Liver (tissue), 9 donors: ENCODE results near the gene MYL1. TPM values are rescaled to one million over a fixed set of nuclear protein-coding genes. Genes with fewer than 3 reads are reported as not detected.

Source experiments
- DNase-seq: peaks from one replicate; pipeline ENCODE4 v3.0.0-alpha.2; 2017; ENCODE audit warnings: low spot score
- H3K27ac ChIP-seq, 2 donors: one replicate each; pipeline ENCODE4 v1.7.0; 2013; ENCODE audit warnings: inconsistent platforms in 2 of 2, low read length in 2 of 2, control low read depth in 1 of 2, low read depth in 1 of 2, mild to moderate bottlenecking in 1 of 2
- H3K27me3 ChIP-seq, 4 donors: one replicate each; pipeline versions ENCODE4 v1.6.1 to v1.7.0; 2013; ENCODE audit warnings: low read length in 3 of 4, inconsistent platforms in 1 of 4, mild to moderate bottlenecking in 1 of 4, moderate library complexity in 1 of 4; ENCODE audit not compliant: control insufficient read depth in 4 of 4, insufficient read depth in 4 of 4
- H3K36me3 ChIP-seq, 4 donors: one replicate each; pipeline versions ENCODE4 v1.6.1 to v1.7.0; 2013; ENCODE audit warnings: low read length in 3 of 4, mild to moderate bottlenecking in 3 of 4, low read depth in 1 of 4, moderate library complexity in 1 of 4; ENCODE audit not compliant: control insufficient read depth in 4 of 4, insufficient read depth in 3 of 4
- H3K4me1 ChIP-seq, 4 donors: one replicate each; pipeline versions ENCODE4 v1.6.1 to v1.7.0; 2013; ENCODE audit warnings: low read length in 3 of 4, mild to moderate bottlenecking in 3 of 4, moderate library complexity in 1 of 4; ENCODE audit not compliant: control insufficient read depth in 4 of 4, insufficient read depth in 4 of 4
- H3K4me3 ChIP-seq, 3 donors: one replicate each; pipeline versions ENCODE4 v1.6.1 to v1.7.0; 2013; ENCODE audit warnings: low read length in 3 of 3, control low read depth in 1 of 3, low read depth in 1 of 3, mild to moderate bottlenecking in 1 of 3
- H3K9ac ChIP-seq, 2 donors: one replicate each; pipeline ENCODE4 v1.7.0; 2013; ENCODE audit warnings: low read length in 2 of 2, mild to moderate bottlenecking in 2 of 2, moderate library complexity in 2 of 2, control low read depth in 1 of 2, low read depth in 1 of 2
- H3K9me3 ChIP-seq, 4 donors: one replicate each; pipeline versions ENCODE4 v1.6.1 to v1.7.0; 2013; ENCODE audit warnings: low read length in 3 of 4; ENCODE audit not compliant: control insufficient read depth in 4 of 4
- ATF3 ChIP-seq: IDR thresholded peaks from 2 replicates; pipeline ENCODE4 v1.6.1; 2016; ENCODE audit warnings: antibody characterized with exemption
- EGR1 ChIP-seq, 2 donors: IDR thresholded peaks; 2 replicates each; pipeline ENCODE4 v1.6.1; 2016 to 2018; ENCODE audit warnings: antibody characterized with exemption in 2 of 2, low read depth in 2 of 2
- FOXA1 ChIP-seq: IDR thresholded peaks from 2 replicates; pipeline ENCODE4 v1.6.1; 2016; ENCODE audit warnings: antibody characterized with exemption
- FOXA2 ChIP-seq: IDR thresholded peaks from 2 replicates; pipeline ENCODE4 v1.6.1; 2016; ENCODE audit warnings: antibody characterized with exemption
- JUND ChIP-seq, 2 donors: IDR thresholded peaks; 2 replicates each; pipeline ENCODE4 v1.6.1; 2016; ENCODE audit warnings: antibody characterized with exemption in 2 of 2
- RAD21 ChIP-seq, 2 donors: IDR thresholded peaks; 2 replicates each; pipeline ENCODE4 v1.6.1; 2016; ENCODE audit warnings: antibody characterized with exemption in 2 of 2, mild to moderate bottlenecking in 2 of 2
- REST ChIP-seq: IDR thresholded peaks from 2 replicates; pipeline ENCODE4 v1.6.1; 2016; ENCODE audit warnings: antibody characterized with exemption, mild to moderate bottlenecking
- RXRA ChIP-seq, 2 donors: IDR thresholded peaks; 2 replicates each; pipeline ENCODE4 v1.6.1; 2017 to 2018; ENCODE audit warnings: antibody characterized with exemption in 2 of 2, mild to moderate bottlenecking in 1 of 2
- SP1 ChIP-seq: IDR thresholded peaks from 2 replicates; pipeline ENCODE4 v1.6.1; 2018; ENCODE audit warnings: antibody characterized with exemption, mild to moderate bottlenecking
- TAF1 ChIP-seq: conservative IDR thresholded peaks from 2 replicates; pipeline ENCODE4 v1.6.1; 2016; ENCODE audit warnings: antibody characterized with exemption, mild to moderate bottlenecking
- ZBTB33 ChIP-seq: IDR thresholded peaks from 2 replicates; pipeline ENCODE4 v1.6.1; 2016; ENCODE audit warnings: antibody characterized with exemption
- WGBS: extraction: QIAGEN DNeasy Blood & Tissue Kit; methylation state at CpG from one replicate; pipeline ENCODE4 v1.1.7; 2013; 5-methylcytosine and 5-hydroxymethylcytosine counted together
- polyA plus RNA-seq, 2 donors: library from polyadenylated mRNA; stranded (reverse) in 1 of 2; unstranded in 1 of 2; fragments of 200-250 nt in 1 of 2; fragments of >200 nt in 1 of 2; fragmentation: Nextera tagmentation in 1 of 2; extraction: Ambion mirVana in 1 of 2; gene quantifications; one replicate each; pipeline versions ENCODE4 v1.2.1 to v1.2.3, GENCODE V29; 2013 to 2015
- total RNA-seq, 2 donors: library from RNA; depleted of rRNA; stranded (reverse); fragments of >200 nt; gene quantifications; one replicate each; pipeline ENCODE4 v1.2.3, GENCODE V29; 2014
- TF ChIP-seq, protein P1 (sequence below): IDR thresholded peaks from 2 replicates; pipeline ENCODE4 v1.6.1; 2016; ENCODE audit warnings: antibody characterized with exemption
- TF ChIP-seq, protein P2 (sequence below): fragments of 150-350 bp; IDR thresholded peaks from 2 replicates; pipeline ENCODE4 v1.5.1; 2017; ENCODE audit warnings: improper control_type of control experiment, low read depth, low read length; ENCODE audit not compliant: missing input control
- donor health status: healthy.
- donor health status: healthy.
- donor health status: healthy.
- donor health status: healthy.
- donor health status: healthy.

MYL1 gene
- total and polyA plus RNA-seq, 4 donors, result not detected

DNA sequence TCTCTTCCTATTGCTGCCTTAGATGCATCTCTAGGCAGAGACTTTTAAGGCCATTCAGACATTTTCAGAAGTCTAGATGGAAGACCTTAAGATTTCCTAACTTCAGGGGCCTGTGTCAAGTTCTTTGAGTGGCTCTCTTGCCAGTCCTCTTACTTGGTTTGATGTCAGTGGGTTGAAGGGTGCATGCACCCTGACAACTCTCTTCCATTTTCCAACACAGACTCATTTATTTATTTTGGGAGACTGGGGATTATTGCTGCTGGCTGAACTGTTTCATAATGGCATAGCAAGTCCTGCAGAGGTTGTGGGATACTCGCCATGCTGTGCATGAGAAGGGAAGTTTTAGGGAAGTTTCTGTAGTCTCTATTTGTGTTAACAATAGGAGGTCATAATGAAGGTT lies 50.7 kb downstream of the MYL1 start:
- Histone ChIP-seq H3K9ac (no peak overlapping the region), H3K36me3 (no peaks in the 10 kb centered on the region), H3K9me3 (no peaks in the 10 kb centered on the region), H3K27ac (no peak overlapping the region), H3K27me3 (no peaks in the 10 kb centered on the region), H3K4me1 (no peaks in the 10 kb centered on the region), H3K4me3 (no peak overlapping the region)
- 79% methylated on average over 1 of the region's 1 CpG for WGBS
- DNase-seq, result no peak
- TF ChIP-seq RXRA (IDR thresholded peaks at IDR 0.05) (no peak), REST (no peak), ATF3 (no peak), FOXA1 (no peak), JUND (IDR thresholded peaks at IDR 0.05) (no peak), ZBTB33 (no peak)
- TF ChIP-seq, protein P1, sequence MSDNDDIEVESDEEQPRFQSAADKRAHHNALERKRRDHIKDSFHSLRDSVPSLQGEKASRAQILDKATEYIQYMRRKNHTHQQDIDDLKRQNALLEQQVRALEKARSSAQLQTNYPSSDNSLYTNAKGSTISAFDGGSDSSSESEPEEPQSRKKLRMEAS, result no peak

DNA sequence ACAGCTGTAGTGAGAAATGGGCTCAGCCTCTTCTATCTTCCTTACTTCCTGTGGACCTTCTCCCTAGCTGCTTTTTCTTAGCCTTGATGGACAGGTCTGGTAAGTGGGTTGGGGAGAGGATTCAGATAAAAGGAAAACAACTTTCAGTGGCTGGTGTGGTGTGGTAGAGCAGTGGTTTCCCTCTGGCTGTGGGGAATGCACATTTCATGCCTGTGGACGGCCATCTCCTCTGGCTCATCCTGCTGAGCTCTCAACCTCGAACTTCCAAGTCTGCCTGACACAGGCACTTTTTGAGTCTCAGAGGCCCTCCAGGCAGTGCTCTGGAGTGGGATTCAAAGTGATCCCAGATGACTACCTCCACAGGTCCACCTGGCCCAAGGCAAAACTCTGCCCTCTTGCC lies 51.1 kb downstream of the MYL1 start:
- Histone ChIP-seq H3K4me3 (no peak overlapping the region), H3K9ac (no peak overlapping the region), H3K4me1 (no peaks in the 10 kb centered on the region), H3K36me3 (no peaks in the 10 kb centered on the region), H3K27ac (no peak overlapping the region), H3K27me3 (no peaks in the 10 kb centered on the region), H3K9me3 (no peaks in the 10 kb centered on the region)
- no peak for TF ChIP-seq FOXA1
- TF ChIP-seq SP1, result no peak
- TF ChIP-seq, protein P2, sequence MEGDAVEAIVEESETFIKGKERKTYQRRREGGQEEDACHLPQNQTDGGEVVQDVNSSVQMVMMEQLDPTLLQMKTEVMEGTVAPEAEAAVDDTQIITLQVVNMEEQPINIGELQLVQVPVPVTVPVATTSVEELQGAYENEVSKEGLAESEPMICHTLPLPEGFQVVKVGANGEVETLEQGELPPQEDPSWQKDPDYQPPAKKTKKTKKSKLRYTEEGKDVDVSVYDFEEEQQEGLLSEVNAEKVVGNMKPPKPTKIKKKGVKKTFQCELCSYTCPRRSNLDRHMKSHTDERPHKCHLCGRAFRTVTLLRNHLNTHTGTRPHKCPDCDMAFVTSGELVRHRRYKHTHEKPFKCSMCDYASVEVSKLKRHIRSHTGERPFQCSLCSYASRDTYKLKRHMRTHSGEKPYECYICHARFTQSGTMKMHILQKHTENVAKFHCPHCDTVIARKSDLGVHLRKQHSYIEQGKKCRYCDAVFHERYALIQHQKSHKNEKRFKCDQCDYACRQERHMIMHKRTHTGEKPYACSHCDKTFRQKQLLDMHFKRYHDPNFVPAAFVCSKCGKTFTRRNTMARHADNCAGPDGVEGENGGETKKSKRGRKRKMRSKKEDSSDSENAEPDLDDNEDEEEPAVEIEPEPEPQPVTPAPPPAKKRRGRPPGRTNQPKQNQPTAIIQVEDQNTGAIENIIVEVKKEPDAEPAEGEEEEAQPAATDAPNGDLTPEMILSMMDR, result no peak
- TF ChIP-seq TAF1, result no peak
- TF ChIP-seq RAD21 (IDR thresholded peaks at IDR 0.05), result no peak
- TF ChIP-seq, protein P1, result no peak
- TF ChIP-seq FOXA2, result no peak
- TF ChIP-seq JUND (IDR thresholded peaks at IDR 0.05), result no peak
- TF ChIP-seq ZBTB33, result no peak
- no peak for TF ChIP-seq RXRA (IDR thresholded peaks at IDR 0.05)
- no peak for TF ChIP-seq ATF3
- no peak for TF ChIP-seq EGR1 (IDR thresholded peaks at IDR 0.05; ENCODE audit: low read depth in 2 of 2)
- WGBS, result 91% methylated on average over 2 of the region's 2 CpGs
- no peak for DNase-seq
